NB4 (cell line): ENCODE measurements around the gene MEI1.

Experiments used
- POLR2A ChIP-seq: IDR thresholded peaks from 2 replicates; pipeline ENCODE4 v1.6.1; 2011; ENCODE audit warnings: mild to moderate bottlenecking; ENCODE audit not compliant: insufficient read length; ENCODE audit errors: extremely low read depth
- TF ChIP-seq, protein P1 (sequence below): IDR thresholded peaks from one replicate; pipeline ENCODE4 v1.5.1; 2012; ENCODE audit warnings: low read depth, low read length

DNA sequence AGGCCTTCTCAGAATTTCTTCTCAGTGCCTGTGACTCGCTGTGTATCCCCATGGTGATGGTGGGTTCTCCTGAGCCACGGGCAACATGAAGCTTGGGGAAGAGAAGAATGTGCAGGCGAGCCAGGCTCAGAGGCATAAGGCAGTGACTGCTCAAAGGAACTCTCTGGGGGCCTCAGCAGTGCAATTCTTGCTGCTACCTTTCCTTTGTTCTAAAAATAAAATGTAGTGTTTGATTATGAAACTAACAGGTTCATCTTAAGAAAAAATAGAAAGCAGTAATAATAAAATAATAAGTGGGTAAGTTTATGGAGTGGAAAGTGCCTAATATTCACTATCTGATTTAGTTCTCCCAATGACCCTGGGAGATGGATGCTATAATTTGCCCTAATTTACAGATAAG is 46.7 kb downstream of the MEI1 start:
- TF ChIP-seq, protein P1, sequence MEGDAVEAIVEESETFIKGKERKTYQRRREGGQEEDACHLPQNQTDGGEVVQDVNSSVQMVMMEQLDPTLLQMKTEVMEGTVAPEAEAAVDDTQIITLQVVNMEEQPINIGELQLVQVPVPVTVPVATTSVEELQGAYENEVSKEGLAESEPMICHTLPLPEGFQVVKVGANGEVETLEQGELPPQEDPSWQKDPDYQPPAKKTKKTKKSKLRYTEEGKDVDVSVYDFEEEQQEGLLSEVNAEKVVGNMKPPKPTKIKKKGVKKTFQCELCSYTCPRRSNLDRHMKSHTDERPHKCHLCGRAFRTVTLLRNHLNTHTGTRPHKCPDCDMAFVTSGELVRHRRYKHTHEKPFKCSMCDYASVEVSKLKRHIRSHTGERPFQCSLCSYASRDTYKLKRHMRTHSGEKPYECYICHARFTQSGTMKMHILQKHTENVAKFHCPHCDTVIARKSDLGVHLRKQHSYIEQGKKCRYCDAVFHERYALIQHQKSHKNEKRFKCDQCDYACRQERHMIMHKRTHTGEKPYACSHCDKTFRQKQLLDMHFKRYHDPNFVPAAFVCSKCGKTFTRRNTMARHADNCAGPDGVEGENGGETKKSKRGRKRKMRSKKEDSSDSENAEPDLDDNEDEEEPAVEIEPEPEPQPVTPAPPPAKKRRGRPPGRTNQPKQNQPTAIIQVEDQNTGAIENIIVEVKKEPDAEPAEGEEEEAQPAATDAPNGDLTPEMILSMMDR = no peak
- no peak for TF ChIP-seq POLR2A
